ENCODE data around the gene SLC2A11.

The SLC2A11 gene

GRCh38 chr22:23857606-23858483 is at the start of gene SLC2A11:
Gene SLC2A11, plus strand, starts transcription at chr22:23857875. Its CDS starts 125 bp downstream, at chr22:23858000.
- DNase-seq = peak; percentile 91

- DNase-seq = no peak
These were observed 45.3 kb upstream of the SLC2A11 start for GRCh38 chr22:23812378-23812777.

GRCh38 chr22:23815541-23816155 is 42.0 kb upstream of the SLC2A11 start:
- no peak for DNase-seq

- DNase-seq = no peak
These were observed 41.3 kb upstream of the SLC2A11 start for GRCh38 chr22:23816156-23816976.

- no peak for DNase-seq
These were observed 40.5 kb upstream of the SLC2A11 start for GRCh38 chr22:23817146-23817545.

- no peak for DNase-seq
These were observed 39.1 kb upstream of the SLC2A11 start for GRCh38 chr22:23818541-23818940.

- DNase-seq = no peak
These were observed 36.9 kb upstream of the SLC2A11 start for GRCh38 chr22:23820748-23821211.

- DNase-seq = no peak
These were observed 35.5 kb upstream of the SLC2A11 start for GRCh38 chr22:23822101-23822671.

- no peak for DNase-seq
These were observed 34.3 kb upstream of the SLC2A11 start for GRCh38 chr22:23823331-23823791.

- no peak for DNase-seq
These were observed 33.0 kb upstream of the SLC2A11 start for GRCh38 chr22:23824476-23825245.

- DNase-seq = no peak
These were observed 32.3 kb upstream of the SLC2A11 start for GRCh38 chr22:23825246-23825905.

GRCh38 chr22:23826510-23827350 is 30.9 kb upstream of the SLC2A11 start:
- peak; percentile 31 for DNase-seq

GRCh38 chr22:23827351-23827995 is 30.2 kb upstream of the SLC2A11 start:
- DNase-seq = no peak

GRCh38 chr22:23828800-23829680 is 28.6 kb upstream of the SLC2A11 start:
- DNase-seq = no peak

- DNase-seq = no peak
These were observed 27.8 kb upstream of the SLC2A11 start for GRCh38 chr22:23829845-23830372.

- no peak for DNase-seq
These were observed 26.4 kb upstream of the SLC2A11 start for GRCh38 chr22:23831261-23831660.

- no peak for DNase-seq
These were observed 25.9 kb upstream of the SLC2A11 start for GRCh38 chr22:23831781-23832180.

GRCh38 chr22:23832226-23833016 is 25.3 kb upstream of the SLC2A11 start:
- DNase-seq = no peak
